ENCODE data around the gene AGFG1.

Gene AGFG1

DNA sequence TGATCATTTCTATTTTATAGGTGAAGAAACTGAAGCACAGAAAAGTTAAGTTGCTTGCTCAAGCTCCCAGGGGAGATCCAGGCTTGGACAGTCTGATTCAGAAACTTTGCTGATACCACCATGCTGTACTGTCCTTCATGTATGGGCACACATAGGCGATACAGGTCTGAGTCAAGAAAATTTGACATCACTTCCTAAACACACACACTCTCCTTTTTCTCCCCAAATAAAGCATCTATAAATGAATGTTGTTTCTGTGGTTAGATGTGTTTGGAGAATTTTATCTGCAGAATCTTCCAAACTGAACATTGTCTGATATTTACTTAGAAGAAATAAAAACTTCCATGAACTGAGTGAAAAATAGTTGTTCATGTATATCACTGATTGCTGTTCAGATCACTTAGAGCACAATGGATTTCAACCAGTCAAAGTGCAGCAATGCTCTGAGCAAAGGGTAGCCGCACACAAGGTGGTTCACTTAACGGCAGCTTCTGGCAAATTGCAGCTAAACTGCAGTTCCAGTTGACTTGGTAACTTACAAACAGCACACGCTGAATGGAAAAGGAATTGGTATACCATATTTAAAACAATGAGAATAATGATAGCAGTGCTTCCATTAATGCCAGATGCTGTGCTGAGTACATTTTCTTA is 10.0 kb upstream of the AGFG1 start:
- TF ChIP-seq, protein P1, sequence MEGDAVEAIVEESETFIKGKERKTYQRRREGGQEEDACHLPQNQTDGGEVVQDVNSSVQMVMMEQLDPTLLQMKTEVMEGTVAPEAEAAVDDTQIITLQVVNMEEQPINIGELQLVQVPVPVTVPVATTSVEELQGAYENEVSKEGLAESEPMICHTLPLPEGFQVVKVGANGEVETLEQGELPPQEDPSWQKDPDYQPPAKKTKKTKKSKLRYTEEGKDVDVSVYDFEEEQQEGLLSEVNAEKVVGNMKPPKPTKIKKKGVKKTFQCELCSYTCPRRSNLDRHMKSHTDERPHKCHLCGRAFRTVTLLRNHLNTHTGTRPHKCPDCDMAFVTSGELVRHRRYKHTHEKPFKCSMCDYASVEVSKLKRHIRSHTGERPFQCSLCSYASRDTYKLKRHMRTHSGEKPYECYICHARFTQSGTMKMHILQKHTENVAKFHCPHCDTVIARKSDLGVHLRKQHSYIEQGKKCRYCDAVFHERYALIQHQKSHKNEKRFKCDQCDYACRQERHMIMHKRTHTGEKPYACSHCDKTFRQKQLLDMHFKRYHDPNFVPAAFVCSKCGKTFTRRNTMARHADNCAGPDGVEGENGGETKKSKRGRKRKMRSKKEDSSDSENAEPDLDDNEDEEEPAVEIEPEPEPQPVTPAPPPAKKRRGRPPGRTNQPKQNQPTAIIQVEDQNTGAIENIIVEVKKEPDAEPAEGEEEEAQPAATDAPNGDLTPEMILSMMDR (IDR thresholded peaks at IDR 0.05), result no peak
- H3K27ac ChIP-seq, result no peak overlapping the region
- DNase-seq (ENCODE audit: low spot score), result no peak
- no peak overlapping the region for H3K4me3 ChIP-seq

DNA sequence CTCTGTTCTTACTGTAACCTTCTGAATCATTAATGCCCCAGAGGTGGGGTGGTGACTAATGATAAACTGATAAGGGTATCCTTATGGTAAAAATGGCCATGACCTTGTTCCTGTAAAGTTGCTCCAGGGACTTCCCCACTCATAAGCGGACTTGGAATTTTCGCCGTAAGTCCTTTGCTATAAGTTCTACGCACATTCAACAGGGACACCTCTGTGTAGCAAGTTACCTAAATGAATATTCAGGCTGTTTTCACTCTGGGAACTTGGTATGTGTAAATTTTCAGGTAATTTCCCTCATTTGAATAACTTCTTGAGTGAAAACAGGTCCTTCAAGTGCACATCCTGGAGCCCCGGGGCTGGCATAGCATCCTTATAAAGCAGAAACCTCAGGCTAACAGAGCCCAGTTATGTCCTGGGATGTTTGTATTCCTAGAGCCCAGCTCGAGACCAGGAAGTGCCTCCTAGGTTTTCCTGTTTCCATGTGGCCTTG is 9.4 kb upstream of the AGFG1 start:
- H3K4me3 ChIP-seq, result no peak overlapping the region
- H3K27ac ChIP-seq, result no peak overlapping the region
- TF ChIP-seq, protein P1 (IDR thresholded peaks at IDR 0.05), result no peak
- no peak for DNase-seq (ENCODE audit: low spot score)

DNA sequence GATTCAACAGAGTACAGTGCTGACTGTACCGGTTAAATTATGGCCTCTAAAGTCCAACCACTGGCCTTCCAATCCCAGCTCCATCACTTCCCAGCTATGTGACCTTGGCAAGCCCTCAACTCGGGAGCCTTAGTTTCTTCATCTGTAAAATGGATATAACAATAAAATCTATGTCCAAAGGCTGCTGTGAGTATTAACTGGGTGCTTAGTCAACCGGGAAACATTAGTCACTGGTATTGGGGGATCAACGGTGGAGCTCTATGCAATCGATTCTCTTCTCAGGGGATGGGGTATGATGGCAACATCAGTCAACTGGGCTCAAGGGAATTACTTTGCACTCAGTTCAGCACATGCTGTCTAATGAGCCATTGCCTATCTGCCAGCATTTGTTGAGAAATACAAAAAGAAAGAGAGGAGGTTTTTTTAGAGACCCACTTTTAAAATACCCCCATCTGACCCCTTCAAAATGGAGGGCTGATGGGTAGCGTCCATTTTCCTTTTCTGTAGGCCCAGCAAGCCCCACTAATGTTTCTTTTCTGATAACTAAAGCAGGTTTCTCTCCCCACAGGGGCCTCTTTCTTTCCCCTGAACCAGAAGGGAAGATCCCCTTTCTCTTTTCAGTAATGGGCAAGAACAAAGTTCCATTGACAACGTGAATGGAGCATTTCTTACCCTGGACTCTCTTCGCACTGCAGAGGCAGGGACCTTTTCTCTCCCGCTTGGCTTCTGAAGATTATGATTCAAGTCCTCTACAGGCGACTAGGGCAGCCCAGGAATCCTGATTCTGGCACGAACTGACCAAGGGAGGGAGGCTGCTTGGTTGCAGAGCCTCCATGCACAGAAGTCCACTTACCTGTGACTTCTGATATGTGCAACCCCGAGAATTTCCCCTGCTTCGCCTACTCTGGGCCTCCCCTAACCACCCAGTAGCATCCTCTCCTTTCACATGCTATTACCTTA is 8.7 kb upstream of the AGFG1 start:
- TF ChIP-seq, protein P1 (IDR thresholded peaks at IDR 0.05), result no peak
- Histone ChIP-seq H3K27ac (no peak overlapping the region), H3K4me3 (no peak overlapping the region)
- no peak for DNase-seq (ENCODE audit: low spot score)

DNA sequence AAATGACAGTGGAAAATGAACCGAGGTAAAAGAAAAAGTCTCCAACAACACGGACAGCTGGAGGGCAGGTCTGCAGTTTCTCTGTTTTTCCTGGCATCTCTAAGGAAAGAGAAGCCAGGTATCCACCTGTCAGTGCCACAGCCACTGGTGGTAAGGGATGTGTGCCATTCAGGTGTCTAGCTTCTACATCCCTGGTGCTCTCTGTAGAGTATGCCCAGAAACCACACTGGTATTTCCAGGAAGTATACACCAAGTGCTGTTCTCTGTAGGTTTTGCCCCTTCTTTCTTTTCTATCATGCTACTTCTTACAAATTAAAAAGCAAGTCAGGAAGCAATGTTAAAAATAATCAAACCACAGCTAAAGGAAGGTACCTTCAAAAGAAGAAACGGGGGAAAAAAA is 7.6 kb upstream of the AGFG1 start:
- Histone ChIP-seq H3K27ac (no peak overlapping the region), H3K4me3 (no peak overlapping the region)
- TF ChIP-seq, protein P1 (IDR thresholded peaks at IDR 0.05), result no peak
- DNase-seq (ENCODE audit: low spot score), result no peak

DNA sequence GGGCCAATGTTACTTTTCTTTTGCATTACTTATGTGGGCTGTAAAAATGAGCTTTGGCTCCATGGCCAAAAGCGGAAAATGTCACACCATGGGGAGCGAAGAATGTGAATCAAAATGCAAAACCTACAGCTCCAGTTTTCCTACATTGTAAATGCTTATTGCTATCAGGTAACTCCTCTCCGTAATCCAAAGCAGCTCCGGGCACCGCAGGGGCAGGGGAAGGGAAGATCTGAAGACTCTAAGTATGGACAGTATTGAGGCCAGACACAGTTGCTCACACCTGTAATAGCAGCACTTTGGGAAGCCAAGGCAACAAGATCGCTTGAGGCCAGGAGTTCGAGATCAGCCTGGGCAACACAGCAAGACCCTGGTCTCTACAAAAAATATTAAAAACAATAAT is 7.1 kb upstream of the AGFG1 start:
- Histone ChIP-seq H3K27ac (no peak overlapping the region), H3K4me3 (no peak overlapping the region)
- DNase-seq (ENCODE audit: low spot score), result no peak
- TF ChIP-seq, protein P1 (IDR thresholded peaks at IDR 0.05), result no peak

DNA sequence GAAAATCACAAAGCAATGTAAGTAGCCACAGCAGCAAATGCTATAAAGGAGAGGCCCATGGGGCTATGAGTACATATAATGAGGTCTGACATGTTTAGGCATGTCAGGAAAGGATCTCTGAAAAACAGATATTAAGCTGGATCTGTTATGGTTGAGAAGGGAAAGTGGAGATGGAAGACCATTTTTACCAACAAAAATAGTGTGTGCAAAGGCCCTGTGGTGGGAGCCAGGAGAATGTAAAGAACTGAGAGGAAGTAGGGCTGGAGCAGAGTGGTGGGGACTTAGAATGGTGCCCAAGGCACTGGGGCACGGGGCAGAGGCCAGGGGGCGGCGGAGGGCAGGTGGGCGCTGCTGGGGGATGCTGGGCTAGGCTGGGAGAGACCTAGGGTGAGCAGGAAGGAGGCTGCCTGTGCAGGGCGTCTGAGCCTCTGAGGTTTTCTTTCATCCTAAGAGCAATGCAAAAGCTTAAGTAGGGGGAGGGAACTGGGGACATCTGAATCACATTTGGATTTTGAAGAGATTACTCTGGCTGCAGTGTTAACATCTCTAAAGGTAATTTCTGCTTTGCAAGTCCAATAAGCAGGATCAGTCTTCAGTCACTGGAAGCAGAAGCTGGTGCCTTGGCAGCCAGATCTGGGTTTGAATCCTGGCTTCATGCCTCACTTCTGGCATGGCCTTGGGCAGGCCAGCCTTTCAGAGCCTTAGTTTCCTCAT is 4.9 kb upstream of the AGFG1 start:
- TF ChIP-seq, protein P1 (IDR thresholded peaks at IDR 0.05), result no peak
- no peak overlapping the region for H3K4me3 ChIP-seq

More for the DNA sequence above, 4.9 kb upstream of the AGFG1 start:
- H3K27ac ChIP-seq, result peak overlapping the region; percentile 46 to 80
- DNase-seq (ENCODE audit: low spot score), result no peak

Data from coronary artery (tissue), 2 donors.